ENCODE measurements around the gene BTBD2.

The BTBD2 gene

GRCh38 chr19:1956868-1957492 lies 58.5 kb downstream of the BTBD2 start:
- DNase-seq = no peak

- DNase-seq = no peak
These were observed 59.4 kb downstream of the BTBD2 start for GRCh38 chr19:1956122-1956494.

GRCh38 chr19:1955171-1956121 lies 60.1 kb downstream of the BTBD2 start:
- DNase-seq = no peak

GRCh38 chr19:1954532-1954933 lies 61.0 kb downstream of the BTBD2 start:
- DNase-seq = no peak

GRCh38 chr19:1953441-1954094 lies 61.9 kb downstream of the BTBD2 start:
- DNase-seq = no peak

GRCh38 chr19:1953037-1953436 lies 62.5 kb downstream of the BTBD2 start:
- DNase-seq = no peak

GRCh38 chr19:1952635-1953034 lies 62.9 kb downstream of the BTBD2 start:
- no peak for DNase-seq

GRCh38 chr19:1950640-1951039 lies 64.9 kb downstream of the BTBD2 start:
- DNase-seq = no peak

- DNase-seq = no peak
These were observed 66.0 kb downstream of the BTBD2 start for GRCh38 chr19:1949304-1950101.

GRCh38 chr19:1947651-1948209 lies 67.8 kb downstream of the BTBD2 start:
- DNase-seq = no peak

- DNase-seq = peak; percentile 21
These were observed 69.6 kb downstream of the BTBD2 start for GRCh38 chr19:1945899-1946298.

GRCh38 chr19:1944916-1945561 lies 70.5 kb downstream of the BTBD2 start:
- DNase-seq = no peak

- DNase-seq = no peak
These were observed 71.2 kb downstream of the BTBD2 start for GRCh38 chr19:1944088-1944915.

- DNase-seq = no peak
These were observed 71.8 kb downstream of the BTBD2 start for GRCh38 chr19:1943661-1944087.

- DNase-seq = no peak
These were observed 72.5 kb downstream of the BTBD2 start for GRCh38 chr19:1942934-1943555.

- peak; percentile 84 for DNase-seq
These were observed 73.2 kb downstream of the BTBD2 start for GRCh38 chr19:1942078-1942933.

GRCh38 chr19:1941146-1942077 lies 74.1 kb downstream of the BTBD2 start, which contains the start of gene CSNK1G2:
TSS of gene CSNK1G2 (plus strand) at chr19:1941172. CDS start at chr19:1969773, 28,601 bp downstream.
- DNase-seq = no peak

- DNase-seq = no peak
These were observed 77.4 kb downstream of the BTBD2 start for GRCh38 chr19:1938071-1938470.

Measured in central memory CD4-positive, alpha-beta T cell (primary cell).